Mesenchymal stem cell (in vitro differentiated cells and primary cell): Measurements from ENCODE around the gene LY6G6D.

Experiments
- DNase-seq: peaks from one replicate; pipeline ENCODE4 v3.0.0-alpha.2; 2013
- H2AFZ ChIP-seq: one replicate; pipeline ENCODE4 v1.6.1; 2013; ENCODE audit warnings: low read depth, mild to moderate bottlenecking, control low read depth, inconsistent platforms, low read length, moderate library complexity
- H2AK5ac ChIP-seq: 2 replicates; pipeline ENCODE4 v1.6.1; 2013; ENCODE audit warnings: low read length, moderate library complexity, mild to moderate bottlenecking, inconsistent platforms; ENCODE audit not compliant: severe bottlenecking
- H2BK120ac ChIP-seq: one replicate; pipeline ENCODE4 v1.6.1; 2013; ENCODE audit warnings: low read depth, mild to moderate bottlenecking, inconsistent platforms, low read length, moderate library complexity
- H2BK12ac ChIP-seq, 2 experiments: one replicate each; pipeline ENCODE4 v1.6.1; 2013; ENCODE audit warnings: inconsistent platforms in 2 of 2, low read length in 2 of 2, mild to moderate bottlenecking in 2 of 2, moderate library complexity in 2 of 2, control low read depth in 1 of 2
- H2BK15ac ChIP-seq: one replicate; pipeline ENCODE4 v1.6.1; 2013; ENCODE audit warnings: mild to moderate bottlenecking, low read depth, inconsistent platforms; ENCODE audit not compliant: poor library complexity, severe bottlenecking
- H2BK5ac ChIP-seq: 2 replicates; pipeline ENCODE4 v1.6.1; 2013; ENCODE audit warnings: low read depth, mild to moderate bottlenecking, low read length, control low read depth, inconsistent platforms; ENCODE audit not compliant: poor library complexity, severe bottlenecking
- H3K14ac ChIP-seq, 2 experiments: one replicate each; pipeline ENCODE4 v1.6.1; 2013; ENCODE audit warnings: inconsistent platforms in 2 of 2, low read length in 2 of 2, control low read depth in 1 of 2, mild to moderate bottlenecking in 1 of 2, moderate library complexity in 1 of 2
- H3K18ac ChIP-seq, 2 experiments: one replicate each; pipeline ENCODE4 v1.6.1; 2013; ENCODE audit warnings: inconsistent platforms in 2 of 2, low read length in 2 of 2, control low read depth in 1 of 2, low read depth in 1 of 2, mild to moderate bottlenecking in 1 of 2
- H3K23ac ChIP-seq, 2 experiments: one replicate each; pipeline ENCODE4 v1.6.1; 2013; ENCODE audit warnings: inconsistent platforms in 2 of 2, low read length in 2 of 2, mild to moderate bottlenecking in 2 of 2, moderate library complexity in 2 of 2, control low read depth in 1 of 2
- H3K27ac ChIP-seq: 2 replicates; pipeline ENCODE4 v1.5.1; 2013; ENCODE audit warnings: mild to moderate bottlenecking, moderate library complexity, low read length, control low read depth, inconsistent platforms; ENCODE audit not compliant: poor library complexity, severe bottlenecking
- H3K27me3 ChIP-seq, 2 experiments: 2 replicates each; pipeline versions ENCODE4 v1.6.1 to v1.7.0; 2013; ENCODE audit warnings: low read length in 2 of 2, mild to moderate bottlenecking in 2 of 2, moderate library complexity in 2 of 2, control low read depth in 1 of 2, inconsistent platforms in 1 of 2; ENCODE audit not compliant: control insufficient read depth in 1 of 2, insufficient read depth in 1 of 2
- H3K36me3 ChIP-seq, 2 experiments: 2 replicates each; pipeline versions ENCODE4 v1.6.1 to v1.7.0; 2013; ENCODE audit warnings: low read length in 2 of 2, control low read depth in 1 of 2, inconsistent platforms in 1 of 2, low read depth in 1 of 2, mild to moderate bottlenecking in 1 of 2; ENCODE audit not compliant: insufficient read depth in 2 of 2, control insufficient read depth in 1 of 2
- H3K4ac ChIP-seq, 2 experiments: one replicate each; pipeline ENCODE4 v1.6.1; 2013; ENCODE audit warnings: inconsistent platforms in 2 of 2, low read length in 2 of 2, mild to moderate bottlenecking in 2 of 2, moderate library complexity in 2 of 2, control low read depth in 1 of 2, low read depth in 1 of 2
- H3K4me1 ChIP-seq: 2 replicates; pipeline ENCODE4 v1.6.1; 2013; ENCODE audit warnings: low read depth, low read length, control low read depth; ENCODE audit not compliant: control insufficient read depth, insufficient read depth
- H3K4me2 ChIP-seq: 2 replicates; pipeline ENCODE4 v1.6.1; 2013; ENCODE audit warnings: low read length, mild to moderate bottlenecking, inconsistent platforms; ENCODE audit not compliant: poor library complexity, severe bottlenecking
- H3K4me3 ChIP-seq, 2 experiments: 2 replicates each; pipeline versions ENCODE4 v1.5.1 to v1.7.0; 2013; ENCODE audit warnings: low read length in 2 of 2, mild to moderate bottlenecking in 2 of 2, control low read depth in 1 of 2, low read depth in 1 of 2; ENCODE audit not compliant: insufficient read depth in 1 of 2
- H3K79me1 ChIP-seq: replicated peaks from 2 replicates; pipeline ENCODE4 v1.6.1; 2013; ENCODE audit warnings: mild to moderate bottlenecking, control low read depth, low read length, inconsistent platforms; ENCODE audit not compliant: poor library complexity, severe bottlenecking
- H3K9ac ChIP-seq: 2 replicates; pipeline ENCODE4 v1.7.0; 2013; ENCODE audit warnings: mild to moderate bottlenecking, low read length, moderate library complexity
- H3K9me3 ChIP-seq: 2 replicates; pipeline ENCODE4 v1.7.0; 2013; ENCODE audit warnings: mild to moderate bottlenecking, low read length; ENCODE audit not compliant: control insufficient read depth
- H4K8ac ChIP-seq: one replicate; pipeline ENCODE4 v1.6.1; 2013; ENCODE audit warnings: inconsistent platforms, mild to moderate bottlenecking, low read length, moderate library complexity
- H4K91ac ChIP-seq: one replicate; pipeline ENCODE4 v1.6.1; 2013; ENCODE audit warnings: mild to moderate bottlenecking, low read length, inconsistent platforms
- WGBS: methylation state at CpG from one replicate; pipeline ENCODE4 v1.1.7; 2013; ENCODE audit warnings: mixed read lengths; 5-methylcytosine and 5-hydroxymethylcytosine counted together

Gene LY6G6D

DNA sequence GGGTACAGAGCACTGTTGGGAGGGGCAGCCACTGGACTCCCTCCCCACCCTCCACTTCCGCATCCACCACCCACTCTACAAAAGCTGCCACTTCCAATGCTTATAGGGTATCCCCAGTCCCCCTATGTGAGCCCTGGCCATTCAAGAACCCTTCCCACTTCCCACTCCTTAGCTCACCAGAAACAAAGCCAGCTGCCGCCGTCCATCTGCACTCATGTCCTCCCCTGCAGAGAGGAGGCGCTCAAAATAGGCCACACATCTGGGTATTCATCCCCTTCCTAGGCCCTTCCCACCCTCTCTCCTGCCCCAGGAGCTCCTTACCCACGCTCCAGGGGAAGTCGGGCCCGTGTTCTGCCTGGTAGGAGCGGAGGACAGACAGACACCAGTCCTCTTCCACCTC is 27.8 kb upstream of the LY6G6D start:
- Histone ChIP-seq H2AK5ac (no peak overlapping the region), H4K91ac (no peak overlapping the region), H3K27me3 (no peaks in the 10 kb centered on the region), H3K79me1 (peaks cover 3% of the 10 kb centered on the region), H3K36me3 (peaks cover 71 to 75% of the 10 kb centered on the region in 2 experiments), H2AFZ (no peak overlapping the region), H3K4me3 (no peak overlapping the region), H2BK12ac (no peak overlapping the region), H3K9me3 (no peaks in the 10 kb centered on the region), H3K27ac (no peak overlapping the region), H2BK120ac (no peak overlapping the region), H3K14ac (no peak overlapping the region), H3K18ac (no peak overlapping the region), H2BK5ac (no peak overlapping the region), H2BK15ac (no peak overlapping the region), H3K9ac (no peak overlapping the region), H3K4me2 (no peak overlapping the region), H4K8ac (no peak overlapping the region), H3K23ac (no peak overlapping the region), H3K4ac (no peak overlapping the region), H3K4me1 (peaks cover 2% of the 10 kb centered on the region)
- no peak for DNase-seq
- 96% methylated on average over 8 of the region's 8 CpGs for WGBS

GRCh38 chr6:31687860-31688693 is 27.1 kb upstream of the LY6G6D start:
- no peak overlapping the region for H3K4me2 ChIP-seq
- H3K9me3 ChIP-seq = no peaks in the 10 kb centered on the region
- no peak overlapping the region for H3K18ac ChIP-seq
- no peak overlapping the region for H4K91ac ChIP-seq
- WGBS = 91% methylated on average over 13 of the region's 14 CpGs
- no peak overlapping the region for H4K8ac ChIP-seq
- no peak overlapping the region for H2AK5ac ChIP-seq
- no peak overlapping the region for H2BK120ac ChIP-seq
- peaks cover 2% of the 10 kb centered on the region for H3K4me1 ChIP-seq
- H3K36me3 ChIP-seq = peaks cover 74 to 82% of the 10 kb centered on the region in 2 experiments
- H3K79me1 ChIP-seq = peaks cover 5% of the 10 kb centered on the region
- no peak overlapping the region for H3K4ac ChIP-seq
- H3K9ac ChIP-seq = no peak overlapping the region
- H2BK5ac ChIP-seq = no peak overlapping the region
- H3K14ac ChIP-seq = no peak overlapping the region
- H2BK15ac ChIP-seq = no peak overlapping the region
- H2BK12ac ChIP-seq = no peak overlapping the region
- no peak overlapping the region for H2AFZ ChIP-seq
- no peak overlapping the region for H3K27ac ChIP-seq
- H3K23ac ChIP-seq = no peak overlapping the region
- no peak for DNase-seq
- H3K27me3 ChIP-seq = no peaks in the 10 kb centered on the region
- H3K4me3 ChIP-seq = no peak overlapping the region

- Histone ChIP-seq H2BK15ac (no peak overlapping the region), H4K8ac (no peak overlapping the region), H3K9me3 (no peaks in the 10 kb centered on the region), H3K9ac (no peak overlapping the region), H3K27me3 (no peaks in the 10 kb centered on the region), H2AFZ (no peak overlapping the region), H3K14ac (no peak overlapping the region), H3K27ac (no peak overlapping the region), H2BK120ac (no peak overlapping the region), H2BK5ac (no peak overlapping the region), H3K36me3 (peaks cover 79 to 90% of the 10 kb centered on the region in 2 experiments), H4K91ac (no peak overlapping the region), H3K4me3 (no peak overlapping the region), H3K4me1 (peaks cover 2% of the 10 kb centered on the region), H3K23ac (no peak overlapping the region), H3K4ac (no peak overlapping the region), H3K4me2 (no peak overlapping the region), H3K79me1 (peaks cover 9% of the 10 kb centered on the region), H3K18ac (no peak overlapping the region), H2AK5ac (no peak overlapping the region), H2BK12ac (no peak overlapping the region)
- DNase-seq = no peak
- WGBS = 76% methylated on average over 5 of the region's 11 CpGs
These were observed 25.7 kb upstream of the LY6G6D start for GRCh38 chr6:31689249-31690110.
